ENCODE results near the gene MANSC1.

The MANSC1 gene

DNA sequence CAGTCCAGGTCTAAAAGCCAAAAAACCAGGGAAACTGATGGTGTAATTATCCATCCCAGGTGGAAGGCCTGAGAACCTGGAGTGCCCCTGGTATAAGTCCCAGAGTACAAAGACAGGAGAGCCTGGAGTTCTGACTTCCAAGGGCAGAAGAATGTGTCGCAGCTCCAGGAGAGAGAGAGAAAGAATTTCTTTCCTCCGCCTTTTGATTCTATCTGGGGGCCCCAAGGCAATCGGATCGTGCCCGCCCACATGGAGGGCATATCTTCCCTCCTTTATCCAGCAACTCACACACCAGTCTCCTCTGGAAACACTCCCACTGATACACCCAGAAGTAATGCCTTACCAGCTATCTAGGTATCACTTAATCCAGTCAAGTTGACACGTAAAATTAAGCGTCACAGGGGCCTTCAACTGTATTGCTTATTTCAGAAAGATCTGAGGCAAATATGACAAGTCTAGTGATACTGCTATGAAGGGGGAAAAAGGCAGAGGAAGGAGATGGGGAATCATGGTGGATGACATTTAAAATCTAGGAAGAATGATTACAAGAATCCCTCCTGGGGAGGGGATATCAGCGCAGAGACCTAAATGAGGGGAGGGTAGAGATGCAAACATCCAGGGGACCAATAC, 52.7 kb downstream of the MANSC1 start:
- H3K27ac ChIP-seq, result no peak overlapping the region
- TF ChIP-seq, protein P1, sequence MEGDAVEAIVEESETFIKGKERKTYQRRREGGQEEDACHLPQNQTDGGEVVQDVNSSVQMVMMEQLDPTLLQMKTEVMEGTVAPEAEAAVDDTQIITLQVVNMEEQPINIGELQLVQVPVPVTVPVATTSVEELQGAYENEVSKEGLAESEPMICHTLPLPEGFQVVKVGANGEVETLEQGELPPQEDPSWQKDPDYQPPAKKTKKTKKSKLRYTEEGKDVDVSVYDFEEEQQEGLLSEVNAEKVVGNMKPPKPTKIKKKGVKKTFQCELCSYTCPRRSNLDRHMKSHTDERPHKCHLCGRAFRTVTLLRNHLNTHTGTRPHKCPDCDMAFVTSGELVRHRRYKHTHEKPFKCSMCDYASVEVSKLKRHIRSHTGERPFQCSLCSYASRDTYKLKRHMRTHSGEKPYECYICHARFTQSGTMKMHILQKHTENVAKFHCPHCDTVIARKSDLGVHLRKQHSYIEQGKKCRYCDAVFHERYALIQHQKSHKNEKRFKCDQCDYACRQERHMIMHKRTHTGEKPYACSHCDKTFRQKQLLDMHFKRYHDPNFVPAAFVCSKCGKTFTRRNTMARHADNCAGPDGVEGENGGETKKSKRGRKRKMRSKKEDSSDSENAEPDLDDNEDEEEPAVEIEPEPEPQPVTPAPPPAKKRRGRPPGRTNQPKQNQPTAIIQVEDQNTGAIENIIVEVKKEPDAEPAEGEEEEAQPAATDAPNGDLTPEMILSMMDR (conservative IDR thresholded peaks at IDR 0.05), result no peak
- no peak for TF ChIP-seq ZFX (IDR thresholded peaks at IDR 0.05)

GRCh38 chr12:12294215-12295005, 55.6 kb downstream of the MANSC1 start:
- TF ChIP-seq ZFX (IDR thresholded peaks at IDR 0.05), result no peak
- TF ChIP-seq, protein P1 (conservative IDR thresholded peaks at IDR 0.05), result no peak
- peak overlapping the region; percentile 17 for H3K27ac ChIP-seq

GRCh38 chr12:12290206-12290605, 59.8 kb downstream of the MANSC1 start:
- H3K27ac ChIP-seq, result no peak overlapping the region
- TF ChIP-seq, protein P1 (conservative IDR thresholded peaks at IDR 0.05), result no peak
- TF ChIP-seq ZFX (IDR thresholded peaks at IDR 0.05), result no peak

- no peak for TF ChIP-seq ZFX (IDR thresholded peaks at IDR 0.05)
- TF ChIP-seq, protein P1 (conservative IDR thresholded peaks at IDR 0.05), result no peak
- H3K27ac ChIP-seq, result no peak overlapping the region
Measured at GRCh38 chr12:12286441-12286840, 63.6 kb downstream of the MANSC1 start.

GRCh38 chr12:12282761-12283425, 67.1 kb downstream of the MANSC1 start:
- TF ChIP-seq, protein P1 (conservative IDR thresholded peaks at IDR 0.05), result no peak
- TF ChIP-seq ZFX (IDR thresholded peaks at IDR 0.05), result no peak
- no peak overlapping the region for H3K27ac ChIP-seq

- TF ChIP-seq, protein P1 (conservative IDR thresholded peaks at IDR 0.05), result no peak
- no peak for TF ChIP-seq ZFX (IDR thresholded peaks at IDR 0.05)
- H3K27ac ChIP-seq, result no peak overlapping the region
Measured at GRCh38 chr12:12282202-12282601, 67.8 kb downstream of the MANSC1 start.

DNA sequence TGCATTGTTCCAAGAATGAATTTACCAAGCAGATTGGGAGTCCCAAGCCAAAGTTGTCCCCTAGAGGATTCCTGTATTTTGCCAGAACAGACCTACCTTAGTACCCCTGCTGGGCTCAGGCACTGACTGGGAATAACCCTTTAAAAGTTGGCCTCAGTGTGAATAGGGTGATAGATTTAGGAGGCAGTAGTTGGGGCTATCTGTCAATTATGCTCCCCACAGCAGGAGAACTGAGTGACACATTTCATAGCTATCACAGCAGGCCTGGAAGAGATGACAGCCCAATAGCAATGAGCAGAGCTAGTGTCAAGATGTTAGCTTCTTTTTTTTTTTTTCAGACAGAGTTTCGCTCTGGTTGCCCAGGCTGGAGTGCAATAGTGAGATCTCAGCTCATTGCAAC, 68.9 kb downstream of the MANSC1 start:
- H3K27ac ChIP-seq, result no peak overlapping the region
- TF ChIP-seq, protein P1 (conservative IDR thresholded peaks at IDR 0.05), result no peak
- TF ChIP-seq ZFX (IDR thresholded peaks at IDR 0.05), result no peak
